GM10266 (cell line): ENCODE data around the gene B3GNT4.
"Not testable (repeated sequence)": the region's sequence is repeated elsewhere in the genome, so short reads cannot be mapped to it uniquely, and the experiment has no call there.

Experiments used
- DNase-seq: peaks from one replicate; pipeline ENCODE4 v3.0.0; 2012; ENCODE audit errors: extremely low spot score
- TF ChIP-seq, protein P1 (sequence below): IDR thresholded peaks from 2 replicates; pipeline ENCODE4 v1.5.1; 2012; ENCODE audit warnings: mild to moderate bottlenecking, low read depth; ENCODE audit not compliant: control insufficient read depth, insufficient read depth; ENCODE audit errors: missing control alignments

Gene B3GNT4

DNA sequence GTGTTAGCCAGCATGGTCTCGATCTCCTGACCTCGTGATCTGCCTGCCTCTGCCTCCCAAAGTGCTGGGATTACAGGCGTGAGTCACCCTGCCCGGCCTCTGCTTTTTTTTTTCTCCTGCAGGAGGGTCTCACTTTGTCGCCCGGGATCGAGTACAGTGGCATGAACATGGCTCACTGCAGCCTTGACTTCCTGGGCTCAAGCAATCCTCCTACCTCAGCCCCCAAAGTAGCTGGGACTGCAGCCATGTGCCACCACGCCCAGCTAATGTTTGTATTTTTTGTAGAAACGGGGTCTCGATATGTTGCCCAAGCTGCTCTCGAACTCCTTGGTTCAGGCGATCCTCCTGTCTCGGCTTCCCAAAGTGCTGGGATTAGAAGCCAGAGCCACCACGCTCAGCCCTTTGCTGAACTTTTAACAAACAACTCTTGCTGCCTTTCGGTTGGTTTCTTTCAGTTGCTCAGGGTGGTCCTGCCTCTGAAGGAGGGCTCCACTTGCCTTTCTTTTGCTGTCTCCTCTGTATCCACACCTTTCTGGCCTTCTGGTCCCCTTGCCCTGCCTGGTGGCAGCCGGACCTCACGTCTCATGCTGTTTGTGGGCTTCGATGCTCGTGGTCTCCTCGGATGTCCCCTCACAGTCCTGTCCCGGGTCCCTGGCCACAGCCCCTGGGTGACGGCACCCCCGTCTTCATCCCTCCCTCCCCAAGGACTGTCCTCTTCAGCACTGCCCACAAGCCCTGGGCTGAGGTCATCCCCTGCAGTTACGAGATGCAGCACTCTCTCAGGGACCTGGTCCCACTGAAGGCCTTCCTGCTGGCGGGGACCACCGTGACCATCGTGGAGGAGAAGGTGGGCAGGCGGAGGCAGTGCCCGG, 3.8 kb upstream of the B3GNT4 start:
- TF ChIP-seq, protein P1, sequence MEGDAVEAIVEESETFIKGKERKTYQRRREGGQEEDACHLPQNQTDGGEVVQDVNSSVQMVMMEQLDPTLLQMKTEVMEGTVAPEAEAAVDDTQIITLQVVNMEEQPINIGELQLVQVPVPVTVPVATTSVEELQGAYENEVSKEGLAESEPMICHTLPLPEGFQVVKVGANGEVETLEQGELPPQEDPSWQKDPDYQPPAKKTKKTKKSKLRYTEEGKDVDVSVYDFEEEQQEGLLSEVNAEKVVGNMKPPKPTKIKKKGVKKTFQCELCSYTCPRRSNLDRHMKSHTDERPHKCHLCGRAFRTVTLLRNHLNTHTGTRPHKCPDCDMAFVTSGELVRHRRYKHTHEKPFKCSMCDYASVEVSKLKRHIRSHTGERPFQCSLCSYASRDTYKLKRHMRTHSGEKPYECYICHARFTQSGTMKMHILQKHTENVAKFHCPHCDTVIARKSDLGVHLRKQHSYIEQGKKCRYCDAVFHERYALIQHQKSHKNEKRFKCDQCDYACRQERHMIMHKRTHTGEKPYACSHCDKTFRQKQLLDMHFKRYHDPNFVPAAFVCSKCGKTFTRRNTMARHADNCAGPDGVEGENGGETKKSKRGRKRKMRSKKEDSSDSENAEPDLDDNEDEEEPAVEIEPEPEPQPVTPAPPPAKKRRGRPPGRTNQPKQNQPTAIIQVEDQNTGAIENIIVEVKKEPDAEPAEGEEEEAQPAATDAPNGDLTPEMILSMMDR, result no peak

DNA sequence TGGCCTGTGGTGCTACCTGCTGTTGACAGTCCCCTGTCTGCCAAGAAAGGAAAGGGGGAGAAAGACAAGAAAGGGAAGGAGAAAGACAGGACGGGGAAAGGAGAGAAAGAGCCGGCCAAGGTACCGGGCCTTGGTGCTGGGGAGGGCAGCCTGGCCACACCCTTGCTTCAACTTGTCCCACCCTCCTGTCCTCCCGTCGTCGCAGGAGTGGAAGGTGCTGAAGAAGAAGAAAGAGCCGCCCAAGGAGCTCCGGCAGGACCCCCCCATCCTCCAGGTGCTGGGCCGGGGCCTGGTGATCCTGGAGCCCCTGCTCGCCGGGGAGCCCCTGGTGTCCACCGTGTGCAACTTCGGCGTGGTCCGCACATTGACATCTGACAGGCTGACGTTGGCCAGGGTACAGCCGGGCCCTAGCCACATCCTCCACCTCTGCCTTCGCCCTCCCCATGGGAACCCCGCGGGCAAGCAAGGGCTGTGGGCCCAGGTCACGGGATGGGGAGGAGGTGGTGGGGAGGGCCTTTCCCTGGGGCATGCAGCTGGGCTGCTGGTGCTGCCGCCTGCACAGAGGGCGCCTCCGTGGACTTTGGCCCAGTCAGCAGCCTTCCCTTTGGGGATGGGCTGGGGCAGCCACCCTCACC, 2.9 kb upstream of the B3GNT4 start:
- TF ChIP-seq, protein P1, result no peak
- DNase-seq, result no peak

More for the DNA sequence above, 3.8 kb upstream of the B3GNT4 start:
- no peak for DNase-seq

DNA sequence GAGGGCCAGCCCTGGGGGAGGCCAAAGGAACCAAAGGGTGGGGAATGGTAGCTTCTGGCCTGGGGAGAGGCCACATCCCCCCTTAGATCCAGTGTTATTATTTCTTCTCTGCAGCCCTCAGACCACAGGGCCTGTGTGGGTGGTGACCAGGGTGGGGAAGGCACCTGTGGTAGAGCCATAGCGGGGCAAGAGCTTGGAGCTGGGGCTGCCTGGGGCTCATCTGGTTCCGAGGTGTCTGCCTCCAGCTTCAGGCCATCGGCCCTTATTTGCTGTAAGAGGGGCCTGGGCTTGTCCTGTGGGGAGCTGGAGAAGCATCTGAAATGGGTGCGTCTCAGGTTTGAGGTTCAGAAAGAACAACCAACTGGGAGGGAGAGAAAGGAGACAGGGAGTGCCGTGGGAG, 2.1 kb upstream of the B3GNT4 start:
- TF ChIP-seq, protein P1, result no peak
- DNase-seq, result no peak

DNA sequence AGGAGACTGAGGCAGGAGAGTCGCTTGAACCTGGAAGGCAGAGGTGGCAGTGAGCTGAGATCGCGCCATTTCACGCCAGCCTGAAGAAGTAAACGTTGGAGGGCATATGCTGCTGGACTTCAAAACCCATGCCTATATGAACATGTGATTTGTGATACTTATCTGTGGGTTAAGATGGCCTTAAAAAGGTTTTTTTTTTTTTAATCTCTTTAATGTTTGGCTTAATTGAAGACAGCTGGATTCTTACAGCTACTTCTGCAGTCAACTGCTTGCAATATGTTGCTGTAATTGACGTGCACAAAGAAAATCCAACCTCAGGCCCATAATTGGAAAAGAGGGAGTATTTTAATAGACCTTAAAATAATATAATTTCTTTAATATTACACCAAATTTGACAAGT, 1.5 kb upstream of the B3GNT4 start:
- TF ChIP-seq, protein P1, result no peak
- no peak for DNase-seq

DNA sequence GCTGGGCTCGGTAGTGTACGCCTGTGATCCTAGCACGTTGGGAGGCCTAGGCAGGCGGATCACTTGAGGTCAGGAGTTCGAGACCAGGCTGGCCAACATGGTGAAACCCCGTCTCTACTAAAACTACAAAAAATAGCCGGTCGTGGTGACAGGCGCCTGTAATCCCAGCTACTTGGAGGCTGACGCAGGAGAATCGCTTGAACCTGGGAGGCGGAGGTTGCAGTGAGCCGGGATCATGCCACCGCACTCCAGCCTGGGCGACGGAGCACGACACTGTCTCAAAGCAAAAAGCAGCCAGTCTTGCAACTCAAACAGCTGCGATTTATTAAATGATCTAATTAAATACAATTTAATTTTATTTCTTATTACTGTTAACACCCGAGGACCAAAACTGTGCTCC, 698 bp upstream of the B3GNT4 start:
- not testable (repeated sequence) for DNase-seq

DNA sequence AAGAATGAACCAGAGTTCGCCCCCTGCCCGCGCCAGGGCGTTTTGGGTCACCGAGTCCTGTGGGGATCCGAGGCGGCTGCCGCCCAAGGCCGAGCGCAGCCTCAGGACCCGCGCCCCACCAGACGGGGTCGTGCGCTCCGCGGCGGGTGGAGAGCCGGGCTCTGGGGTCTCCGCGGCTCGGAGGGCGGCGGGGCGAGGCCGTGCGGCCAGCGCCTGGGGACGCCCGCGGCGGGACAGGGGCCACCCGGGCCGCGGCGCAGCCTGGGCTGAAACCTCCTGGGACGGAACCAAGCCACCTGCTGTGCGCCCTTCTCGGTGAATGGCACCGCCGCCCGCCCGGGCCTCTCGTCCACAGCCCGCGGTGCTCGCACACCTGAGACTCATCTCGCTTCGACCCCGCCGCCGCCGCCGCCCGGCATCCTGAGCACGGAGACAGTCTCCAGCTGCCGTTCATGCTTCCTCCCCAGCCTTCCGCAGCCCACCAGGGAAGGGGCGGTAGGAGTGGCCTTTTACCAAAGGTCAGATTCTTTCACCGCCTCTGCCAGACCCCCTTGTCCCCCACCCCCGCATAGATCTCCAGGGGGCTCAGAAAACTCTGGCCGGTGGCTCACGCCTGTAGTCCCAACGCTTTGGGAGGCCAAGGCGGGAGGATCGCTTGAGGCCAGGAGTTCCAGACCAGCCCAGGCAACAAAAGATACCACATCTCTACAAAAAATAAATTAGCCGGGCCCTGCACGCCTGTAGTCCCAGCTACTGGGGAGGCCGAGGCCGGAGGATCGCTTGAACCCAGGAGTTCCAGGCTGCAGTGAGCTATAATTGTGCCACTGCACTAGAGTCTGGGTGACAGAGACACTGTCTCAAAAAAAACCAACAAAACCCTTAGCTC, 901 bp downstream of the B3GNT4 start:
- TF ChIP-seq, protein P1, result no peak

More for the DNA sequence above, 901 bp downstream of the B3GNT4 start:
- DNase-seq, result no peak
